Gastroesophageal sphincter (tissue), 3 donors: ENCODE measurements around the gene NTRK3.

ENCODE experiments used
- EP300 ChIP-seq: sonication (generic); formaldehyde crosslinking; IDR thresholded peaks from one replicate; pipeline ENCODE4 v1.6.1; 2017; ENCODE audit warnings: antibody characterized with exemption, mild to moderate bottlenecking
- POLR2A ChIP-seq, 2 donors: fragments of 450-650 bp; IDR thresholded peaks; one replicate each; pipeline ENCODE4 v1.6.1; 2017; ENCODE audit warnings: antibody characterized with exemption in 2 of 2, mild to moderate bottlenecking in 2 of 2, moderate library complexity in 1 of 2
- POLR2AphosphoS5 ChIP-seq: sonication (generic); formaldehyde crosslinking; IDR thresholded peaks from one replicate; pipeline ENCODE4 v1.6.1; 2017; ENCODE audit warnings: antibody characterized with exemption
- TF ChIP-seq, protein P1 (sequence below), 4 experiments: fragments of 200-600 bp in 2 of 4; fragments of 450-650 bp in 2 of 4; sonication (generic) in 1 of 4; IDR thresholded peaks; one replicate each; pipeline ENCODE4 v1.5.1; 2017 to 2019; ENCODE audit warnings: antibody characterized with exemption in 4 of 4, mild to moderate bottlenecking in 2 of 4, moderate library complexity in 2 of 4

DNA sequence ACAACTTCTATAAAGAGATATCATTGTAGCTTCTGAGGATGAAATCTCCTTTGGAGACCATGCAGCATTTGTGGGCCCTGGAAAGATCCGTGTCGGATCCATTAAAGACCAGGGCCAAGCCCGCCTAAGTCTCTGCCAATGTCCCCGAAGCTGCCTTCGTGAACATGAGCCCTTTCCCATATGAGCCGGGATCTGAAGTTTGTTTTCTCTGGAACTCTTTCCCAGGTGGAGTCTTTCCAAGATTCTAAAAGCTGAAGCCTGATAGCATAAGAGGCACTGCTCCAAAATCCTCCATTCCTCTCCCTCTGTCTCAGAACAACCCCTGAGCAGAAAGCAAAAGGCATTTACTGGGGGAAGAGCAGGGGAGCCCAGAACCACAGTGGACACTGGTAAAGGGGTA, 274.6 kb downstream of the NTRK3 start:
- TF ChIP-seq, protein P1, sequence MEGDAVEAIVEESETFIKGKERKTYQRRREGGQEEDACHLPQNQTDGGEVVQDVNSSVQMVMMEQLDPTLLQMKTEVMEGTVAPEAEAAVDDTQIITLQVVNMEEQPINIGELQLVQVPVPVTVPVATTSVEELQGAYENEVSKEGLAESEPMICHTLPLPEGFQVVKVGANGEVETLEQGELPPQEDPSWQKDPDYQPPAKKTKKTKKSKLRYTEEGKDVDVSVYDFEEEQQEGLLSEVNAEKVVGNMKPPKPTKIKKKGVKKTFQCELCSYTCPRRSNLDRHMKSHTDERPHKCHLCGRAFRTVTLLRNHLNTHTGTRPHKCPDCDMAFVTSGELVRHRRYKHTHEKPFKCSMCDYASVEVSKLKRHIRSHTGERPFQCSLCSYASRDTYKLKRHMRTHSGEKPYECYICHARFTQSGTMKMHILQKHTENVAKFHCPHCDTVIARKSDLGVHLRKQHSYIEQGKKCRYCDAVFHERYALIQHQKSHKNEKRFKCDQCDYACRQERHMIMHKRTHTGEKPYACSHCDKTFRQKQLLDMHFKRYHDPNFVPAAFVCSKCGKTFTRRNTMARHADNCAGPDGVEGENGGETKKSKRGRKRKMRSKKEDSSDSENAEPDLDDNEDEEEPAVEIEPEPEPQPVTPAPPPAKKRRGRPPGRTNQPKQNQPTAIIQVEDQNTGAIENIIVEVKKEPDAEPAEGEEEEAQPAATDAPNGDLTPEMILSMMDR (IDR thresholded peaks at IDR 0.05), result no peak
- TF ChIP-seq POLR2A (IDR thresholded peaks at IDR 0.05) (no peak), POLR2AphosphoS5 (no peak), EP300 (no peak)
